OCI-LY7 (cell line): ENCODE data around the gene PTTG1. TPM values are rescaled to one million over a fixed set of nuclear protein-coding genes. Genes with fewer than 3 reads are reported as not detected.

Experiments
- BruUV-seq: library from RNA; stranded (reverse); fragments of 400-500 nt; replicated peaks from 2 replicates; lab custom pipeline; 2021; lab: Mats Ljungman, UMichigan
- CTCF ChIA-PET: fragments of 300-600 bp; sonication (Branson Sonifier 250); formaldehyde crosslinking; loops from one replicate; lab custom pipeline; 2022; ENCODE audit warnings: antibody characterized with exemption; ENCODE audit not compliant: unreplicated experiment; lab: Charles Lee
- POLR2A ChIA-PET: fragments of 300-600 bp; sonication (Branson Sonifier 250); formaldehyde crosslinking; loops from one replicate; lab custom pipeline; 2022; ENCODE audit warnings: antibody characterized with exemption; lab: Charles Lee
- DNase-seq: peaks from one replicate; pipeline ENCODE4 v3.0.0-alpha.2; 2015; ENCODE audit warnings: low spot score
- H2AFZ ChIP-seq: fragments of 200-600 bp; sonication (generic), shearing (Covaris generic); 2 replicates; pipeline ENCODE4 v1.6.1; 2014; ENCODE audit warnings: mild to moderate bottlenecking, antibody characterized with exemption, low read length, moderate library complexity
- H3K27ac ChIP-seq: fragments of 200-600 bp; sonication (generic); 2 replicates; pipeline ENCODE4 v1.5.1; 2014; ENCODE audit warnings: mixed run types, low read depth, mild to moderate bottlenecking, moderate library complexity, low read length, inconsistent platforms; ENCODE audit not compliant: poor library complexity, severe bottlenecking
- H3K36me3 ChIP-seq: fragments of 200-600 bp; sonication (generic); 2 replicates; pipeline ENCODE4 v1.6.1; 2014; ENCODE audit warnings: mild to moderate bottlenecking, antibody characterized with exemption, low read length, moderate library complexity, mixed read lengths; ENCODE audit not compliant: insufficient read depth
- H3K4me1 ChIP-seq: fragments of 200-600 bp; sonication (generic); 2 replicates; pipeline ENCODE4 v1.5.1; 2014; ENCODE audit warnings: mild to moderate bottlenecking, low read length; ENCODE audit not compliant: insufficient read depth, poor library complexity, severe bottlenecking
- H3K4me2 ChIP-seq: fragments of 200-600 bp; sonication (generic); 2 replicates; pipeline ENCODE4 v1.6.1; 2014; ENCODE audit warnings: mild to moderate bottlenecking, low read length
- H3K4me3 ChIP-seq: fragments of 200-600 bp; sonication (generic); 2 replicates; pipeline ENCODE4 v1.5.1; 2014; ENCODE audit warnings: mild to moderate bottlenecking, low read depth, low read length; ENCODE audit not compliant: poor library complexity, severe bottlenecking
- H3K79me2 ChIP-seq: fragments of 200-600 bp; sonication (generic); 2 replicates; pipeline ENCODE4 v1.6.1; 2016; ENCODE audit warnings: low read depth, mild to moderate bottlenecking, low read length, moderate library complexity, mixed read lengths; ENCODE audit not compliant: insufficient read depth
- H3K9me2 ChIP-seq: fragments of 200-600 bp; sonication (generic); 2 replicates; pipeline ENCODE4 v1.6.1; 2016; ENCODE audit warnings: mild to moderate bottlenecking, low read length, mixed read lengths; ENCODE audit not compliant: insufficient read depth
- H3K9me3 ChIP-seq: fragments of 200-600 bp; sonication (generic); 2 replicates; pipeline ENCODE4 v1.6.1; 2014; ENCODE audit warnings: mild to moderate bottlenecking, mixed run types, low read length, mixed read lengths
- H4K20me1 ChIP-seq: fragments of 200-600 bp; sonication (generic); 2 replicates; pipeline ENCODE4 v1.6.1; 2014; ENCODE audit warnings: mild to moderate bottlenecking, antibody characterized with exemption, low read length, moderate library complexity, mixed read lengths; ENCODE audit not compliant: insufficient read depth
- EZH2phosphoT487 ChIP-seq: fragments of 200-600 bp; sonication (generic); IDR thresholded peaks from 2 replicates; pipeline ENCODE4 v1.6.1; 2018; ENCODE audit warnings: low read depth, borderline replicate concordance, mild to moderate bottlenecking, mixed run types, antibody characterized with exemption, low read length, moderate library complexity, mixed read lengths
- intact Hi-C: fragments of 100-400 bp; cut with micrococcal nuclease; formaldehyde crosslinking; loops from one replicate; pipeline ENCODE4 v1.10.0; 2022; ENCODE audit not compliant: unreplicated experiment
- total RNA-seq, 2 experiments: library from RNA; depleted of rRNA in 1 of 2; stranded (reverse); fragments of >200 nt in 1 of 2; shearing (Covaris generic) in 1 of 2; gene quantifications; 2 replicates each; pipeline ENCODE4 v1.2.3, GENCODE V29; 2014 to 2022
- TF ChIP-seq, protein P1 (sequence below): fragments of 200-600 bp; sonication (generic); conservative IDR thresholded peaks from 2 replicates; pipeline ENCODE4 v1.5.1; 2014; ENCODE audit warnings: mild to moderate bottlenecking, antibody characterized with exemption, low read length, moderate library complexity, mixed read lengths

PTTG1 gene
- total RNA-seq, 2 experiments from 2014 or later = 340 to 480 TPM

GRCh38 chr5:160423099-160423498 is 1.4 kb downstream of the PTTG1 start:
- Histone ChIP-seq H2AFZ (no peak overlapping the region), H3K36me3 (peaks cover 59% of the 10 kb centered on the region), H3K9me2 (no peaks in the 10 kb centered on the region), H3K4me1 (peaks cover 55% of the 10 kb centered on the region), H3K9me3 (no peaks in the 10 kb centered on the region), H3K4me3 (peak overlapping the region; percentile 88), H3K79me2 (peaks cover 69% of the 10 kb centered on the region), H3K4me2 (peak overlapping the region; percentile 99), H4K20me1 (peaks cover 39% of the 10 kb centered on the region), H3K27ac (peak overlapping the region; percentile 78)
- no TSS peak for BruUV-seq
- ChIA-PET CTCF (interaction anchor here (1.3 kb wide), 1 partner anchor 47 kb away, joined by 3 read pairs; no protein-coding TSS in a partner anchor), POLR2A (interaction anchor here (0.6 to 2.7 kb wide), 8 partner anchors 9 to 841 kb away, joined by 3 to 18 read pairs (median 9); partner anchors contain the start of gene FAM200C)
- no peak for DNase-seq
- intact Hi-C loops = loop anchor here (2.0 to 10.0 kb wide), 2 partner anchors 304 to 712 kb away; partner anchors contain the start of gene PWWP2A
- no peak for TF ChIP-seq EZH2phosphoT487

DNA sequence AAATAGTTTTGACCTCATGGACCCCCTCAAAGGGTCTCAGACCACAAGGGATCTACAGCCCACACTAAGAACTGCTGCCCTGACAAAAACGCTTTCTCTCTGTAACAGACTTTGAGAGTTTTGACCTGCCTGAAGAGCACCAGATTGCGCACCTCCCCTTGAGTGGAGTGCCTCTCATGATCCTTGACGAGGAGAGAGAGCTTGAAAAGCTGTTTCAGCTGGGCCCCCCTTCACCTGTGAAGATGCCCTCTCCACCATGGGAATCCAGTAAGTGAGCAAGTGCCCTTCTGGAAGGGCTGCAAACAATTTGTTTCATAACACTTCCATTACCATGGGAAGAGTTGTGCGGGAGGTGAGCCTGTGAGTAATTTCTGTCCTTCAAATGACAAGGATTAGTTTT is 6.0 kb downstream of the PTTG1 start:
- Histone ChIP-seq H3K79me2 (peaks cover 42% of the 10 kb centered on the region), H3K4me1 (peaks cover 51% of the 10 kb centered on the region), H4K20me1 (peaks cover 33% of the 10 kb centered on the region), H3K36me3 (peaks cover 92% of the 10 kb centered on the region), H2AFZ (no peak overlapping the region), H3K9me3 (no peaks in the 10 kb centered on the region), H3K9me2 (no peaks in the 10 kb centered on the region), H3K27ac (no peak overlapping the region), H3K4me3 (no peak overlapping the region), H3K4me2 (no peak overlapping the region)
- ChIA-PET POLR2A (interaction anchor here (0.6 to 1.5 kb wide), 4 partner anchors 8 to 13 kb away, joined by 3 to 5 read pairs (median 4); partner anchors contain the start of gene SLU7), CTCF (no interaction called here)
- no TSS peak for BruUV-seq
- intact Hi-C loops = loop anchor here (10.0 kb wide), 1 partner anchor 707 kb away; no protein-coding TSS in a partner anchor
- no peak for TF ChIP-seq EZH2phosphoT487
- TF ChIP-seq, protein P1, sequence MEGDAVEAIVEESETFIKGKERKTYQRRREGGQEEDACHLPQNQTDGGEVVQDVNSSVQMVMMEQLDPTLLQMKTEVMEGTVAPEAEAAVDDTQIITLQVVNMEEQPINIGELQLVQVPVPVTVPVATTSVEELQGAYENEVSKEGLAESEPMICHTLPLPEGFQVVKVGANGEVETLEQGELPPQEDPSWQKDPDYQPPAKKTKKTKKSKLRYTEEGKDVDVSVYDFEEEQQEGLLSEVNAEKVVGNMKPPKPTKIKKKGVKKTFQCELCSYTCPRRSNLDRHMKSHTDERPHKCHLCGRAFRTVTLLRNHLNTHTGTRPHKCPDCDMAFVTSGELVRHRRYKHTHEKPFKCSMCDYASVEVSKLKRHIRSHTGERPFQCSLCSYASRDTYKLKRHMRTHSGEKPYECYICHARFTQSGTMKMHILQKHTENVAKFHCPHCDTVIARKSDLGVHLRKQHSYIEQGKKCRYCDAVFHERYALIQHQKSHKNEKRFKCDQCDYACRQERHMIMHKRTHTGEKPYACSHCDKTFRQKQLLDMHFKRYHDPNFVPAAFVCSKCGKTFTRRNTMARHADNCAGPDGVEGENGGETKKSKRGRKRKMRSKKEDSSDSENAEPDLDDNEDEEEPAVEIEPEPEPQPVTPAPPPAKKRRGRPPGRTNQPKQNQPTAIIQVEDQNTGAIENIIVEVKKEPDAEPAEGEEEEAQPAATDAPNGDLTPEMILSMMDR = no peak
- no peak for DNase-seq

GRCh38 chr5:160432196-160432595 is 10.5 kb downstream of the PTTG1 start:
- Histone ChIP-seq H3K9me2 (no peaks in the 10 kb centered on the region), H3K4me1 (peaks cover 42% of the 10 kb centered on the region), H2AFZ (no peak overlapping the region), H4K20me1 (peaks cover 7% of the 10 kb centered on the region; the same call in 1 of the 2 replicates), H3K79me2 (no peaks in the 10 kb centered on the region), H3K9me3 (no peaks in the 10 kb centered on the region), H3K36me3 (peaks cover 46% of the 10 kb centered on the region), H3K4me3 (no peak overlapping the region), H3K27ac (no peak overlapping the region), H3K4me2 (0 out of 2 replicates have a peak overlapping the region, but pooled peaks have one; percentile 14)
- ChIA-PET CTCF (no interaction called here), POLR2A (interaction anchor here (0.8 to 2.4 kb wide), 4 partner anchors 8 to 35 kb away, joined by 4 to 13 read pairs (median 6); partner anchors contain the start of genes PTTG1 and SLU7)
- intact Hi-C loops = loop anchor here (10.0 kb wide), 2 partner anchors 143 to 253 kb away; no protein-coding TSS in a partner anchor
- TF ChIP-seq EZH2phosphoT487 = no peak
- TF ChIP-seq, protein P1 = no peak
- DNase-seq = peak; percentile 53
- no TSS peak for BruUV-seq
